Heart right ventricle (tissue), 16 donors: Measurements from ENCODE around the gene TMPRSS13. TPM values are rescaled to one million over a fixed set of nuclear protein-coding genes. Genes with fewer than 3 reads are reported as not detected.

Source experiments
- ATAC-seq, 8 donors: fragments of 200-7000 bp; cut with Tn5 transposase; one replicate each; pipeline ENCODE4 v1.9.1; 2020; ENCODE audit warnings: mild to moderate bottlenecking in 8 of 8, moderate library complexity in 8 of 8, moderate number of reproducible peaks in 1 of 8
- DNase-seq, 2 donors: peaks; one replicate each; pipeline ENCODE4 v3.0.0-alpha.2; 2020
- H3K27ac ChIP-seq, 10 donors: fragments of 200-600 bp; sonication (generic) in 2 of 10; one replicate each; pipeline versions ENCODE4 v1.5.0 to v1.8.0; 2020 to 2022; ENCODE audit warnings: mild to moderate bottlenecking in 3 of 10
- H3K27me3 ChIP-seq, 7 donors: fragments of 200-600 bp; one replicate each; pipeline ENCODE4 v1.8.0; 2021 to 2022; ENCODE audit warnings: mild to moderate bottlenecking in 2 of 7
- H3K36me3 ChIP-seq, 9 donors: fragments of 200-600 bp; sonication (generic) in 1 of 9; one replicate each; pipeline versions ENCODE4 v1.5.0 to v1.8.0; 2020 to 2022; ENCODE audit warnings: mild to moderate bottlenecking in 2 of 9
- H3K4me1 ChIP-seq, 9 donors: fragments of 200-600 bp; sonication (generic) in 1 of 9; one replicate each; pipeline versions ENCODE4 v1.5.0 to v1.8.0; 2020 to 2022; ENCODE audit warnings: mild to moderate bottlenecking in 4 of 9
- H3K4me3 ChIP-seq, 10 donors: fragments of 200-600 bp; sonication (generic) in 2 of 10; one replicate each; pipeline versions ENCODE4 v1.5.0 to v1.8.0; 2020 to 2022; ENCODE audit warnings: mild to moderate bottlenecking in 7 of 10, moderate library complexity in 2 of 10
- H3K9me3 ChIP-seq, 11 donors: fragments of 200-600 bp in 10 of 11; sonication (generic) in 2 of 11; one replicate each; pipeline versions ENCODE4 v1.5.0 to v1.8.0; 2013 to 2022; ENCODE audit warnings: mild to moderate bottlenecking in 2 of 11, control low read depth in 1 of 11, moderate library complexity in 1 of 11
- WGBS, 2 donors: extraction: QIAGEN DNeasy Blood & Tissue Kit; methylation state at CpG; one replicate each; pipeline ENCODE4 v1.1.7; 2013; ENCODE audit warnings: inconsistent platforms in 1 of 2; 5-methylcytosine and 5-hydroxymethylcytosine counted together
- intact Hi-C, 10 donors: fragments of 100-400 bp; cut with DNase I; formaldehyde crosslinking; loops; one replicate each; pipeline versions ENCODE4 v1.11.1 to v1.14.2; 2022
- polyA plus RNA-seq, 2 donors: library from polyadenylated mRNA; stranded (reverse); fragments of 200-250 nt; gene quantifications; one replicate each; pipeline ENCODE4 v1.2.3, GENCODE V29; 2013
- total RNA-seq, 10 donors: library from RNA; stranded (reverse); fragmentation: NEBNext Ultra II Directional in 3 of 10; extraction: Animal tissue kit (Norgen Biotek cat#: 25700) in 3 of 10; gene quantifications; one replicate each; pipeline versions ENCODE4 v1.2.1 to v1.2.4, GENCODE V29; 2021 to 2023
- TF ChIP-seq, protein P1 (sequence below), 9 donors: fragments of 200-600 bp; sonication (generic) in 2 of 9; IDR thresholded peaks; one replicate each; pipeline versions ENCODE4 v1.5.0 to v1.8.0; 2021 to 2022; ENCODE audit warnings: antibody characterized with exemption in 9 of 9, mild to moderate bottlenecking in 5 of 9, moderate library complexity in 1 of 9
- donor health status: Arrhythmogenic right ventricular cardiomyopathy.
- donor health status: ischemic (EF 13 %, LVEDD 7.1; RV severe dilation, severe dysfunction).
- donor health status: healthy with polysubstance abuse.
- donor health status: DM: no; HTN: yes; CAD: no.
- donor health status: DM: no; HTN: no; CAD: no.
- donor health status: ischemic (EF 25% LVEDD 6.9; RV normal size, moderate dysfunction).
- donor health status: ischemic (EF 25% LVEDD 5.7; RV mildly dilated, moderate dysfunction).
- donor health status: healthy.
- donor health status: DM: yes; HTN: yes; CAD: no.
- donor health status: Ischemic cardiomyopathy.
- donor health status: ischemic (EF 35%, LVEDD 5.7; RV mildly dilated, moderate dysfunction).
- donor health status: nonischemic (EF 11% LVEDD 7.7; RV severe dilation, severe dysfunction).
- donor health status: DM: yes; HTN: yes; CAD: no.
- donor health status: PGD.
- donor health status: ischemic (EF 29% LVEDD 5.4; RV normal size, mild dysfunction).
- donor health status: nonischemic (EF 23%, LVEDD 6.1; RV moderate dilation, normal function).

The TMPRSS13 gene
- total and polyA plus RNA-seq, 12 donors: 0.03 to 0.32 (median 0.18) TPM; not detected in 7

DNA sequence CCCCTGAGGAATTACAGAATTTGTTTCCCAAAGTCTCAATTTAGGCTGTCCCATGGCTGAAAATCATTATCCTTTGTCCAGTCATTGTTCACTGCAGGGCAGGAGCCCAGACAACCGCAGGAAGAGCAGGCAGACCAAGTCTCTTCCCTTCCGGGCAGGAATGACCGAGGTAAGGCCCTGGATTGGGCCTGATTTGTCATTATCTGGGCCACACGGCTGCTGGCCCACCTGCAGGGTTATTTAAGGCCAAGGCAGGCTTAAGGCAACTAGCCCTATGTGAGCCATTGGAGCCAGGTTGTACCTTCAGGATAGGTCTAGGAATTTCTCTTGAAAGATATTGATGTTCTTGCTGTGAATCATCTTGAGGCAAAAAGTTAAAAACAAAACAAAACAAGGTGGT is 47.2 kb upstream of the TMPRSS13 start:
- H3K27ac ChIP-seq: peak overlapping the region in 2 of 10 donors; percentile 4 to 75
- DNase-seq (no peak), ATAC-seq (no peak)
- H3K36me3 ChIP-seq: no peaks in the 10 kb centered on the region
- TF ChIP-seq, protein P1, sequence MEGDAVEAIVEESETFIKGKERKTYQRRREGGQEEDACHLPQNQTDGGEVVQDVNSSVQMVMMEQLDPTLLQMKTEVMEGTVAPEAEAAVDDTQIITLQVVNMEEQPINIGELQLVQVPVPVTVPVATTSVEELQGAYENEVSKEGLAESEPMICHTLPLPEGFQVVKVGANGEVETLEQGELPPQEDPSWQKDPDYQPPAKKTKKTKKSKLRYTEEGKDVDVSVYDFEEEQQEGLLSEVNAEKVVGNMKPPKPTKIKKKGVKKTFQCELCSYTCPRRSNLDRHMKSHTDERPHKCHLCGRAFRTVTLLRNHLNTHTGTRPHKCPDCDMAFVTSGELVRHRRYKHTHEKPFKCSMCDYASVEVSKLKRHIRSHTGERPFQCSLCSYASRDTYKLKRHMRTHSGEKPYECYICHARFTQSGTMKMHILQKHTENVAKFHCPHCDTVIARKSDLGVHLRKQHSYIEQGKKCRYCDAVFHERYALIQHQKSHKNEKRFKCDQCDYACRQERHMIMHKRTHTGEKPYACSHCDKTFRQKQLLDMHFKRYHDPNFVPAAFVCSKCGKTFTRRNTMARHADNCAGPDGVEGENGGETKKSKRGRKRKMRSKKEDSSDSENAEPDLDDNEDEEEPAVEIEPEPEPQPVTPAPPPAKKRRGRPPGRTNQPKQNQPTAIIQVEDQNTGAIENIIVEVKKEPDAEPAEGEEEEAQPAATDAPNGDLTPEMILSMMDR (IDR thresholded peaks at IDR 0.05): no peak
- H3K9me3 ChIP-seq: no peaks in the 10 kb centered on the region
- peaks cover 0 to 82% (median 4%) of the 10 kb centered on the region in 9 donors for H3K4me1 ChIP-seq
- intact Hi-C loops: no loop called here
- peaks cover 0 to 16% (median 0%) of the 10 kb centered on the region in 7 donors for H3K27me3 ChIP-seq
- WGBS, 2 donors: 72 to 78% methylated on average over 4 of the region's 4 CpGs
- no peak overlapping the region for H3K4me3 ChIP-seq

DNA sequence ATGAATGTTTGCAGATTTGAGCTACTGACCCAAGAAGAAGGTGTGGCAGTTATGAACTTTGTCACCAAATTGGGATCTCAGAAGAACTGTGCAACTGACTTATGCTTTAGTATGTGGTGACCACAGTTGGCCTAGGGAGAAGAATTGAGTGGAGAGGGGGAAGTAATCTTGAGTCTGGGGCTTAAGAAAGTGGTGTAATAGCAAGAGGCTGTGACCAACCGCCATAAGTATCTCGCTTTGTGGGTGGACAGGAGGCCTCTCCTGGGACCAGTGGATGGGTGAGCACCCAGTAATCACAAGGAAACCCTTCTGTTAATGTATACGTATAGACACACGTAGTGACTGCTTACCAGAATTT is 44.3 kb upstream of the TMPRSS13 start:
- Histone ChIP-seq H3K27ac (peak overlapping the region in 1 of 10 donors; percentile 79), H3K4me3 (no peak overlapping the region), H3K4me1 (peaks cover 0 to 85% (median 0%) of the 10 kb centered on the region in 9 donors), H3K27me3 (peaks cover 0 to 10% (median 0%) of the 10 kb centered on the region in 7 donors), H3K9me3 (no peaks in the 10 kb centered on the region), H3K36me3 (no peaks in the 10 kb centered on the region)
- intact Hi-C loops: no loop called here
- TF ChIP-seq, protein P1 (IDR thresholded peaks at IDR 0.05): no peak
- WGBS, 2 donors: 84 to 95% methylated on average over 4 of the region's 4 CpGs
- ATAC-seq (no peak), DNase-seq (no peak)

DNA sequence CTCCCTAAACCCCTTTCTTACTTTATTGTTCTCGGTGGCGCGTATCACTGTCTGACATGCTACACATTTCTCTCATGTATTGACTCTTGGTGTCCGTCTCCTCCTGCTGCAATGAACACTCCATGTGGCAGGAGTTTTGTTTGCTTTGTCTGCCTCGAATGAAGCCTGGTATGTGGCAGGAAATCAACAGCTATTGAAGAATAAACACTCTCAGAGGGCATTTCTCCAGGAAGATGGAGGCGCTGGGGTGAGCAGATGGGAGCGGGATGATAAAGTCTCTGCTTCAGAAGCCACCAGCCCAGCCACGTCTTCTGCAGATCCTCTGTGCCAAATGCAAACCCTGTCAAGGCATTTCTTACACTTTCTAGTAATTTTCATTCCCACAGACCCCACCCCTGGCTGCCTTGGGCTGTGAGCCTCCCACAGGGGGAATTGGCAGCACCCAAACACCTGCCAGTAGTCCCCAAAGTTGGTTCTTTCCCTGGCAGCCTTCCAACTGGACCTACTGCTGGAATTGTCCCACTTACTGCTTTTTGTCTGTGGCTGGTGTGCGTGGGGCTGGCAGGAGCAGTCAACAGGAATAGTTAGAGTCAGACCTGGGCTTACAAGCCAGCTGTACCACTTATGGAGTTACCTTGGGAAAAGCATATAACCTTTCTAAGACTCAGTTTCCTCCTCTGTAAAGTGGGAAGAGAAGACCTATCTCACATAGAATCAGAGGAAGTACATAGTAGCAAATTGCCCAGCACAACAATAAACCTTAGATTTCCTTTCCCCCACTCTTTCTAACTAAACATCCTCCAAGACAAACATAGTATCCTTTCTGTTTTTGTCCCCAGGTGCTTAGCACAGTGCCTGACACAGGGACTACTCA is 43.7 kb upstream of the TMPRSS13 start:
- intact Hi-C loops: no loop called here
- no peaks in the 10 kb centered on the region for H3K9me3 ChIP-seq
- H3K27me3 ChIP-seq: peaks cover 0 to 14% (median 0%) of the 10 kb centered on the region in 7 donors
- TF ChIP-seq, protein P1 (IDR thresholded peaks at IDR 0.05): no peak
- H3K4me3 ChIP-seq: no peak overlapping the region
- peaks cover 0 to 84% (median 0%) of the 10 kb centered on the region in 9 donors for H3K4me1 ChIP-seq
- DNase-seq (no peak), ATAC-seq (no peak)
- 67 to 68% methylated on average over 9 of the region's 9 CpGs for WGBS, 2 donors
- peak overlapping the region in 1 of 10 donors; percentile 79 for H3K27ac ChIP-seq
- no peaks in the 10 kb centered on the region for H3K36me3 ChIP-seq

DNA sequence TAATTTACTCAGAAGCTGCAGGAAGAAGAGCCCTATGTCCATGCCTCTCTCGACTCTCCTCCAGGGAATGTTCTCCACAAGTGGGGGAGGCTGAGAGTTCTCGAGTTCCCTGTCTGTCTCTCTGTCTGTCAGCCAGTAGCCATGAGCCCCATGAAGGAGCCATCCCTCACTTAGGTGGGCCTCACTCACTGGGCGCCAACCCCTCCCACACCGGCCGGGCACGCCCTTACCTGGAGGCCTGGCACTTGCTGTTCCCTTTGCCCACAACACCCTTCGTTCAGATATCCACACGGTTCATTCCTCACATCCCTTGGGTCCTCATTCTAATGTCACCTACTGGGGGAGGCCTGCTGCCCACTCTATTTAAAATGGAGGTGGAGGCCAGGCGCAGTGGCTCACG is 42.8 kb upstream of the TMPRSS13 start:
- no peaks in the 10 kb centered on the region for H3K36me3 ChIP-seq
- H3K27me3 ChIP-seq: peaks cover 0 to 14% (median 0%) of the 10 kb centered on the region in 7 donors
- intact Hi-C loops: no loop called here
- no peaks in the 10 kb centered on the region for H3K9me3 ChIP-seq
- peaks cover 0 to 77% (median 0%) of the 10 kb centered on the region in 9 donors for H3K4me1 ChIP-seq
- H3K4me3 ChIP-seq: no peak overlapping the region
- WGBS, 2 donors: 92% methylated on average over 10 of the region's 10 CpGs
- TF ChIP-seq, protein P1 (IDR thresholded peaks at IDR 0.05): no peak
- H3K27ac ChIP-seq: no peak overlapping the region
- no peak for DNase-seq
- no peak for ATAC-seq
